Calu3 (cell line): ENCODE measurements around the gene ISY1. TPM values are rescaled to one million over a fixed set of nuclear protein-coding genes. Genes with fewer than 3 reads are reported as not detected.

ENCODE experiments used
- BruUV-seq: library from RNA; stranded (reverse); fragments of 400-500 nt; replicated peaks from 2 replicates; lab custom pipeline; 2021; lab: Mats Ljungman, UMichigan
- CTCF ChIA-PET: fragments of 300-600 bp; sonication (Branson Sonifier 250); formaldehyde crosslinking; loops from one replicate; lab custom pipeline; 2022; ENCODE audit warnings: antibody characterized with exemption; lab: Charles Lee
- DNase-seq: peaks from one replicate; pipeline ENCODE4 v3.0.0; 2022
- H3K27ac Mint-ChIP-seq: one replicate; pipeline ENCODE4 v1.8.0; 2022; ENCODE audit warnings: mixed read lengths; ENCODE audit not compliant: unreplicated experiment
- H3K27me3 Mint-ChIP-seq: one replicate; pipeline ENCODE4 v1.8.0; 2022; ENCODE audit warnings: mixed read lengths; ENCODE audit not compliant: unreplicated experiment
- H3K36me3 Mint-ChIP-seq: one replicate; pipeline ENCODE4 v1.8.0; 2022; ENCODE audit warnings: mild to moderate bottlenecking, moderate library complexity, mixed read lengths; ENCODE audit not compliant: insufficient read depth, unreplicated experiment
- H3K4me1 Mint-ChIP-seq: one replicate; pipeline ENCODE4 v1.8.0; 2022; ENCODE audit warnings: mild to moderate bottlenecking, low read depth, mixed read lengths; ENCODE audit not compliant: unreplicated experiment
- H3K4me3 Mint-ChIP-seq: one replicate; pipeline ENCODE4 v1.8.0; 2022; ENCODE audit warnings: mild to moderate bottlenecking, low read depth, moderate library complexity, mixed read lengths; ENCODE audit not compliant: unreplicated experiment
- H3K9me3 Mint-ChIP-seq: one replicate; pipeline ENCODE4 v1.8.0; 2022; ENCODE audit warnings: low read depth, mixed read lengths; ENCODE audit not compliant: unreplicated experiment
- intact Hi-C: fragments of 100-400 bp; cut with micrococcal nuclease; formaldehyde crosslinking; loops from one replicate; pipeline ENCODE4 v1.10.0; 2022; ENCODE audit not compliant: unreplicated experiment
- total RNA-seq: library from RNA; stranded (reverse); gene quantifications from 2 replicates; pipeline ENCODE4 v1.2.3, GENCODE V29; 2022
- TF ChIP-seq, protein P1 (sequence below): fragments of 200-600 bp; IDR thresholded peaks from one replicate; pipeline ENCODE4 v1.8.0; 2022; ENCODE audit warnings: antibody characterized with exemption; ENCODE audit not compliant: unreplicated experiment

Gene ISY1
- total RNA-seq, 1 experiment from 2014 or later: 77.0 TPM

DNA sequence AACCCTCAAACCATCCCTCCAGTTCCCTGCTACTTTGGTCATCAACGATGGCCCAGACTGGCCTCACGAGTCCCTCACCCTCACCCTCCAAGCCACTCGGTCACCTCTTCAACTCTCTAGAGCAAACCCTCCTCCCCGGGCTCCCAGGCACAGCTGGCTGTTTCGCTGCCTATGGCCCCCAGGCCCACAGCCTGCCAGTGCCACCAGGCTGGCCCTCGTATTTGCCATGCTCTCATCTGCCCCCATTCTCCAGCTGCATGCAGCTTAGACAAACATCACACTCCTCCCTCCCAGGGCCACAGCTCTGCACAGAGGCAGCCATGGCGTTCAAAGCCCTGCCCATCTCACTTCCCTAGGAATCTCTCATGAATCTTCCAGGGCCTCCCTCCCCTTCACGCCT is 53.1 kb downstream of the ISY1 start:
- intact Hi-C loops: no loop called here
- H3K9me3 Mint-ChIP-seq: no peaks in the 10 kb centered on the region
- no peaks in the 10 kb centered on the region for H3K4me1 Mint-ChIP-seq
- H3K4me3 Mint-ChIP-seq: no peak overlapping the region
- H3K27ac Mint-ChIP-seq: no peak overlapping the region
- H3K36me3 Mint-ChIP-seq: peaks cover 12% of the 10 kb centered on the region
- CTCF ChIA-PET: no interaction called here
- TF ChIP-seq, protein P1, sequence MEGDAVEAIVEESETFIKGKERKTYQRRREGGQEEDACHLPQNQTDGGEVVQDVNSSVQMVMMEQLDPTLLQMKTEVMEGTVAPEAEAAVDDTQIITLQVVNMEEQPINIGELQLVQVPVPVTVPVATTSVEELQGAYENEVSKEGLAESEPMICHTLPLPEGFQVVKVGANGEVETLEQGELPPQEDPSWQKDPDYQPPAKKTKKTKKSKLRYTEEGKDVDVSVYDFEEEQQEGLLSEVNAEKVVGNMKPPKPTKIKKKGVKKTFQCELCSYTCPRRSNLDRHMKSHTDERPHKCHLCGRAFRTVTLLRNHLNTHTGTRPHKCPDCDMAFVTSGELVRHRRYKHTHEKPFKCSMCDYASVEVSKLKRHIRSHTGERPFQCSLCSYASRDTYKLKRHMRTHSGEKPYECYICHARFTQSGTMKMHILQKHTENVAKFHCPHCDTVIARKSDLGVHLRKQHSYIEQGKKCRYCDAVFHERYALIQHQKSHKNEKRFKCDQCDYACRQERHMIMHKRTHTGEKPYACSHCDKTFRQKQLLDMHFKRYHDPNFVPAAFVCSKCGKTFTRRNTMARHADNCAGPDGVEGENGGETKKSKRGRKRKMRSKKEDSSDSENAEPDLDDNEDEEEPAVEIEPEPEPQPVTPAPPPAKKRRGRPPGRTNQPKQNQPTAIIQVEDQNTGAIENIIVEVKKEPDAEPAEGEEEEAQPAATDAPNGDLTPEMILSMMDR: no peak
- no TSS peak for BruUV-seq
- H3K27me3 Mint-ChIP-seq: no peaks in the 10 kb centered on the region
- DNase-seq: no peak

DNA sequence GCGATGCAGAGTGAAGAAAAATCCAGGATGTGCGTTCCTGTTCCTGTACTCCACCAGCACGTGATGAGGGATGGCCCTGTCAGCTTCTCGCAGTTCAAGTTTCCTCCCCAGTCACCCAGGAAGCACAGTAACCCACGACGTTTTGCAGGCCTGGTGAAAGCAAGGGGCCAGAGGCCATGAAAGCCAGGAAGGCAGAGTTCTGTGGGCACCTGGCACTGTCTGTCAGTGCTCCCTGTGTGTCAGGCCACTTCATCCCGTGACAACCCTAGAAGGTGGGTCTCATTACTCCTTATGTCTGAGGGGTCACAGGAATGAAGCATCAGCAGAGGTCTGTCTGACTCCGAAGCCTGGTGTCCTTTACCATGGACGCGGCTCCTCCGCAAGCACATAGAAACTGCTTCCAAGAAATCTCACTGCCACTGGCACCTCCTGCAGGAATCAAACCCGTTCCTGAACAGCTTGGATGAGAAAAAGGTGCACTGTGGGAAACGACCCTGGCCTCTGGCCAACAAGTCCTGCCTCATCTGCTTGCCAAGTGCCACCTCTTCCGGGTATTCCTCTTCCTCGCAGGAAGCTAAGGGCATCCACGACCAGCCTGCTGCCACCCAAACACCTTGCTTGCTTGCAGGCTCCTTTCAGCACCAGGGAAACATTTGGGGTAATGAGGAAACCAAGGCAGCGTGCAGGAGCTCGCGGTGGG is 53.8 kb downstream of the ISY1 start:
- H3K36me3 Mint-ChIP-seq: peaks cover 12% of the 10 kb centered on the region
- H3K27ac Mint-ChIP-seq: no peak overlapping the region
- CTCF ChIA-PET: interaction anchor here (1.2 kb wide), 1 partner anchor 55 kb away, joined by 4 read pairs; no protein-coding TSS in a partner anchor
- intact Hi-C loops: no loop called here
- no peak for DNase-seq
- no peaks in the 10 kb centered on the region for H3K27me3 Mint-ChIP-seq
- no peaks in the 10 kb centered on the region for H3K4me1 Mint-ChIP-seq
- H3K9me3 Mint-ChIP-seq: no peaks in the 10 kb centered on the region
- no peak overlapping the region for H3K4me3 Mint-ChIP-seq
- no TSS peak for BruUV-seq
- TF ChIP-seq, protein P1: no peak

DNA sequence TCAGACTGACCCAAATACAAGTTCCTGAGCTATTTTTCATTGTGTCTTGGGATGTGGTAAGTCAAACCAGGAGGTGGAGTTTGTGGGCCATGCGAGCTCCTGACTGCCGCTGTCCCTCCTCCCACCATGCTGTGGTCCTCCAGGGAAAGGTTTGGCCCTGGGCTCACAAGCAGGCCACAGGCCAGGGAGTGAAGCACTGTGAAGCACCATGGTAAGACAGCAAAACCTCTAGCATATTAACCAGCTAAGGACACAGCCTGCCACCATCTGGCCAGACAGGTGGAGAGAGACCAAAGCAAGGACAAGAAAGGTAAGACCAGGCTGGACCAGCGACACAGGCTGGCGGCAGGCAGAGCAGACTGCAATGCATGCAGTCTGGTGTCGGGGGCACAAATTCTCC is 54.5 kb downstream of the ISY1 start:
- H3K4me3 Mint-ChIP-seq: no peak overlapping the region
- DNase-seq: no peak
- intact Hi-C loops: no loop called here
- H3K27me3 Mint-ChIP-seq: no peaks in the 10 kb centered on the region
- CTCF ChIA-PET: interaction anchor here (0.7 to 1.2 kb wide), 3 partner anchors 15 to 55 kb away, joined by 3 to 4 read pairs (median 3); partner anchors contain the start of gene RAB43
- H3K36me3 Mint-ChIP-seq: peaks cover 12% of the 10 kb centered on the region
- TF ChIP-seq, protein P1: no peak
- H3K4me1 Mint-ChIP-seq: no peaks in the 10 kb centered on the region
- BruUV-seq: no TSS peak
- H3K9me3 Mint-ChIP-seq: no peaks in the 10 kb centered on the region
- no peak overlapping the region for H3K27ac Mint-ChIP-seq

DNA sequence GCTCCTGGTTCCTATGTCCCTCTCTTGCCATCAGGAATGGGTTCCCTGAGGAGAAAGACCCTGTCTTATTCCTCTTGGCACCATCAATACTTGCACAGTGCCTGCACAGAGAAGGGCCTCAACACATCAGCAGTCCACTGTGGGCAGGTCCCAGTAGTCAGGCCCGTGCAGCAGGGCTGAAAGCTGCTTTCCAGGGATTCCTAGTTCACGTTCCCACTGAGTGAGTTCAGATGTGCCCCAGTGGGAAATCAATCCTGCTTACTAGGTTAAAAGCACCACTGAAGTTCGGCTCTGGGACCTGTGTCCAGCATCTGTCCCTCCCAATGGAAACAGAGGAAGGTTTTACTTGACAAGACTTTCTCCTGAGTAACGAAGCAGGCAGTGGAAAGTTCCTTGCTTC is 55.0 kb downstream of the ISY1 start:
- H3K4me1 Mint-ChIP-seq: no peaks in the 10 kb centered on the region
- no peaks in the 10 kb centered on the region for H3K9me3 Mint-ChIP-seq

More for the DNA sequence above, 55.0 kb downstream of the ISY1 start:
- BruUV-seq: no TSS peak
- DNase-seq: no peak
- Mint-ChIP-seq H3K36me3 (peaks cover 12% of the 10 kb centered on the region), H3K4me3 (no peak overlapping the region), H3K27me3 (no peaks in the 10 kb centered on the region), H3K27ac (no peak overlapping the region)
- intact Hi-C loops: no loop called here
- TF ChIP-seq, protein P1: no peak
- CTCF ChIA-PET: interaction anchor here (0.7 to 1.2 kb wide), 3 partner anchors 15 to 54 kb away, joined by 3 to 4 read pairs (median 3); partner anchors contain the start of gene RAB43
